Measurements from ENCODE around the gene EXD3.
"Not testable (repeated sequence)": the region's sequence is repeated elsewhere in the genome, so short reads cannot be mapped to it uniquely, and the experiment has no call there.

The EXD3 gene

DNA sequence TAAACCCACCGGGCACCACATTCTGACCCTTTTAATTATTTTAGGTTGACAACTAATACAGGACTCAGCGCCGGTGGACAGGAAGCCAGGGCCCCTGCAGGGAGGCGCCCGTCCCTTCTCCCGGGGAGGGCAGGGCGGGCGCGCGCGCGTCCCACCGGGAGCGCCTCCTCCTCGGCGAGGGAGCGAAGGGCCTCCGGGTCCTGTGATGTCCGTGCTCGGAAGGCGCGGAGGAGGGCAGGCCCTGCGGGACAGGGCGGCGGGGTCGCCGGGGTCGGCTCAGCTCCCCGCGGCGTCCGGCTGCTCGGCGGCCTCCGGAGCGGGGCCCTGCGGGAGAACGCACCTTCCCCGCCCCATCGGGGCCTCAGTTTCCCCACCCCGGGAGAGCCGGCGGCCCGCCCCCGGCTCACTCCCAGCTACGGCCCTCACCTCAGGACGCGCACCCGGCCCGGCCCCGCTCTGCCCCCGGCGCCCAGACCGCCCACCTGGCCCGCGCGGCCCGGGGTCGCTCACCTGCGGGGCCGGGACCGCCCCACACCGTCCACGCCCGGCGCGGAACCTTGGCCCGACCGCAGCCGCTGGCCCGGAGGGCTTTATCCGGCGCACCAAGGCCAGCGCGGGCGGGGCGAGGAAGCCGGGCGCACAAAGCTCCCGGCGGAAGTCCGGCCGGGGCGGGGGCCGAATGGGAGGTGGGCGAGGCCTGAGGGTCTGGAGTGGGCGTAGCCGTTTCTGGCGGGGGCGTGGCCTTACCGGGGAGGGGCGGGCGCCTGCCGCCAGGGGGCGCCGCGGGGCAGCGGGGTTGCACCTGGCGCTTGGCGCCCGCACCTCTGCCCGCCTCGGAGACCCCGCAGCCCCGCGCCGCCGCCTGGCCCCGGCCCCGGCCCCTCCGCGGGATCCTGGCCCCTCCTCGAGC, at the start of gene EXD3, which contains the start of gene NOXA1:
EXD3 (minus strand) TSS at position 559 of the 910 bp plus-strand sequence. CDS start 27,805 bp downstream, outside the sequence.
NOXA1 (plus strand) TSS at position 790 of the 910 bp plus-strand sequence. CDS start 137 bp downstream, outside the sequence.
- DNase-seq (ENCODE audit: low read depth in 3 of 3, low spot score in 1 of 3) = peak; percentile 93 to 96 (median 93)

DNA sequence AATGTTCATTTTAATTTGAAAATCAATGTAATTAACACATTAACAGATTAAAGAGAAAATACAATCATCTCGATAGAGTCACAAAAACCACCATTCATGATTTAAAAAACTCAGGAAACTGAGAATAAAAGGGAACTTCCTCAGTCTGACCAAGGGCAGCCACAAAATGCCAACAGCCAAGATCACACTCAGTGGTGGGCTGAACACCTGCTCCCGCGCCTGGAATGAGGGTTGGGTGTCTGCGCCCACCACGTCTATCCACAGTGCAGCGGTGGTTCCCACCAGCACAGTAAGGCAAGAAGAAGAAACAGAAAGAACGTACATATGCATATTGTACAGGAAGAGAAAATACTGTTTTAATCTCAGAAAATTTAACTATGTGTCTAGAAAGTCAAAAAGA, 47.8 kb upstream of the EXD3 start:
- no peak for DNase-seq (ENCODE audit: low read depth in 3 of 3, low spot score in 1 of 3)

GRCh38 chr9:137467896-137468295, 44.9 kb upstream of the EXD3 start:
- no peak for DNase-seq (ENCODE audit: low read depth in 3 of 3, low spot score in 1 of 3)

- DNase-seq (ENCODE audit: low read depth in 3 of 3, low spot score in 1 of 3) = no peak
These were observed 44.2 kb upstream of the EXD3 start for GRCh38 chr9:137467161-137467581.

DNA sequence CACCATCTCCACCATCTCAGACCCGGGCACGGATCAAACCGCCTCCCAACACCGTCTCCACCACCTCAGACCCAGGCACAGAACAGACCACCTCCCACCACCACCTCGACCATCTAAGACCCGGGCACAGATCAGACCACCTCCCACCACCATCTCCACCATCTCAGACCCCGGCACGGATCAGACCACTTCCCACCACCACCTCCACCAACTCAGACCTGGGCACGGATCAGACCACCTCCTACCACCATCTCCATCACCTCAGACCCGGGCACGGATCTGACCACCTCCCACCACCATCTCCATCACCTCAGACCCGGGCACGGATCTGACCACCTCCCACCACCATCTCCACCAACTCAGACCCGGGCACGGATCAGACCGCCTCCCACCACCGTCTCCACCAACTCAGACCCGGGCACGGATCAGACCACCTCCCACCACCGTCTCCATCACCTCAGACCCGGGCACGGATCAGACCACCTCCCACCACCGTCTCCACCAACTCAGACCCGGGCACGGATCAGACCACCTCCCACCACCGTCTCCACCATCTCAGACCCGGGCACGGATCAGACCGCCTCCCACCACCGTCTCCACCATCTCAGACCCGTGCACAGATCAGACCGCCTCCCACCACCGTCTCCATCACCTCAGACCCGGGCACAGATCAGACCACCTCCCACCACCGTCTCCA, 43.6 kb upstream of the EXD3 start:
- not testable (repeated sequence) for DNase-seq (ENCODE audit: low read depth in 3 of 3, low spot score in 1 of 3)

GRCh38 chr9:137465720-137466388, 42.9 kb upstream of the EXD3 start:
- DNase-seq (ENCODE audit: low read depth in 3 of 3, low spot score in 1 of 3) = no peak

DNA sequence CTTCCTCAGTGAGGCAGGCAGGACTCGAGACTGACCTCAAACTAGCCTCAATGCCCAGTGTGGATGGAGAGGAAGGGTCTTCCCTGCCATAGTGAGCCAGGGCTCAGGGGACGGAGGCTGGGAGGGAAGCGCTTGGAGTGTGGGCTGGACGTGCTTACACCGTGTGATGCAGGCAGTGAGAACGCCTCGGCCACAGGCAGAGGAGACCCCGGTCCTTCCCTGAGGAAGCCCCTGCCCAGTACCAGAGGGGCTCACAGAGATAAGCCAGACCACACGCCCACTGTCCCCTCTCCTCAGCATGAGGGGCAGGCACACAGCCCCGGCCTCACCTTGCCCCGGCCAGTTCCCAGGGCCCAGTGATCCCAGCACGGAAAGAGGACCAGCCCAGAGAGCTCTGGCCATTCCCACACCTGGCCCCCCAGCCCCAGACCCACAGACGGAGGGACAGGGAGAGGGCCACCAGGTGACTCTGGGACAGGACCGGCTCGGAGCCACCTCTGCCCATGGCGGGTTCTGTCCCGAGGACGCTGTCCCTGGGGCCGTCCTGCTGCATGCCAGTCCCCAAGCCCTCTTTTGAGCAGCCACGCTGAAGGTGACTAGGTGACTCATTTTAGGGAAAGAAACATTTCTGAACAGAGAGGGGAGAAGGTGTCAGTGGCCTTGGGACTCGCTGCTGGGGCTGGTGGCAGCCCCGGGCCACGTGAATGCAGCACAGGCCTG, 42.2 kb upstream of the EXD3 start:
- no peak for DNase-seq (ENCODE audit: low read depth in 3 of 3, low spot score in 1 of 3)

GRCh38 chr9:137464291-137464999, 41.5 kb upstream of the EXD3 start:
- no peak for DNase-seq (ENCODE audit: low read depth in 3 of 3, low spot score in 1 of 3)

DNA sequence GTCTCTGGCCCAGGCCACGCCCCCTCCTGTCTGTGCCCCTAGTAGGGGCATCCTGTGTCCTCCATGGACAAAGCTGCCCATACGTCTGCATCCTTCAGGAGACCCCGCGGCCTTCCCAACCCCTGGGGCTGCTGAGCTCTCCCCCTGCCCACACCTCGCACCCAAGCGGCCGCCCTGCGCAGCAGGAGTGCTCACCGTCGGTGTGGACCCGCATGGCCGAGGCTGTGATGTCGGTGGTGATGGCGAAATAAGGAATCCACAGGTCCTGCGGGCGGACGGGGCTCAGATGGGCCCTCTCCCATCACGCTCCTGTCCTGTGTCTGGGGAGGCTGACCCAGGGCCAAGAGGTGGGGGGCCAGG, 40.9 kb upstream of the EXD3 start:
- DNase-seq (ENCODE audit: low read depth in 3 of 3, low spot score in 1 of 3) = no peak

DNA sequence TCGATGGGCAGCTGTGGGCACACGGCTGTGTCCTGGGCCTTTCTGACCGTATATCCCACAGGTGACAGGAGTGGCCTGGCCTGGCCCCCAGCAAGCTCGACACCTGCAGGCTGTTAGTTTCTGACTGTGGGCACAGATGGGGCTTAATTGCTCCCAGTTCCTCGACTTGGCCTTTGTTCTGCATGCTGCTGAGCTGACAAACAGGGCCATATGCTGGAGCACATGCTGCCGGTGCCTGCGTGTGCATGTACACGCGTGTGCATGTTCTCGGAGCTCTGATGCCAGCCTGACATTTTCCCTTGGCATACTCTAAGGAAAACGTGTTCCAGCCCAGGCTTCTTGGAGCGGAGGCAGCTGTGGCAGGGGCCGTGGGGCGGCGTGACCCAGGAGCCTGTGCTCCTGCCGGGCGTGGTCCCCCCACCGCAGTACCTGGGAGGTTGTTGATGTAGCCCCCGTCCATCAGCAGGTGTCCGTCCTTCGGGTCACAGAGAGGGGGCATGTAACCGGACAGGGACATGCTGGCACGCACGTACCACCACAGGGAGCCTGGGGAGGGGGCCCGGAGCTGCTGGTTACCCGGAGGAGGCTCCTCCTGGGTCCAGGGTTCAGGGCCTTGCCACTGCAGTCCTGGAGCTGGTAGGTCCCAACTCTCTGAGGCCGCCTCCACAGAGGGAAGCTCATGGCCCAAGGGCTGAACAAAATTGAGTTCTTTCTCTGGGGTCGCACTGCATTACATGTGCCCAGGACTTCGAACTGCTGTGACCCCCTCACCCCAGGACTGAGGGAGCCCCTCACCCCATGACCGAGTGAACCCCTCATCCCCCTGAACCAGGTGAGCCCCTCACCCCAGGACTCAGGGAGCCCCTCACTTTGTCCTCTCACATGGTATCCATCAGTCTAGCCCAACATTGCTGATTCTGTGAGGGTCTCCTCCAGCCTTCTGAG, 40.3 kb upstream of the EXD3 start:
- DNase-seq (ENCODE audit: low read depth in 3 of 3, low spot score in 1 of 3) = no peak

GRCh38 chr9:137462396-137462985, 39.5 kb upstream of the EXD3 start:
- no peak for DNase-seq (ENCODE audit: low read depth in 3 of 3, low spot score in 1 of 3)

- peak; percentile 35 to 52 (median 47) for DNase-seq (ENCODE audit: low read depth in 3 of 3, low spot score in 1 of 3)
These were observed 38.9 kb upstream of the EXD3 start for GRCh38 chr9:137461663-137462395.

DNA sequence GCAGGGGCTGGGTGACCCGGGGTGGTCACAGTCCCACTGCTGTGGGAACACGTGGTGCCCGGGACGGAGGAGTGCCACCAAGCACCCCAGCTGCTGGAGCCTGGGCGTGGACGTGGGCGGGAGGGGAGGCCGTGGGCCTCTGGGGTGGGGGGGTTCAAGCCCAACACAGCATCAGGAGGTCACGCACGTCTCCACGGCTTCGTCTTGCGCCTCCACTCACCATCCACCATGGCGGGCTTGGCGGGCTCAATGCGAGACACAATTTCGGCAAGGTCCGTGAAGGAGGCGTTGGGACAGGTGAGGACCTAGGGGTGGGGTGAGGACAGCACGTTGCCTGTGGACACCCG, 38.3 kb upstream of the EXD3 start:
- DNase-seq (ENCODE audit: low read depth in 3 of 3, low spot score in 1 of 3) = no peak

DNA sequence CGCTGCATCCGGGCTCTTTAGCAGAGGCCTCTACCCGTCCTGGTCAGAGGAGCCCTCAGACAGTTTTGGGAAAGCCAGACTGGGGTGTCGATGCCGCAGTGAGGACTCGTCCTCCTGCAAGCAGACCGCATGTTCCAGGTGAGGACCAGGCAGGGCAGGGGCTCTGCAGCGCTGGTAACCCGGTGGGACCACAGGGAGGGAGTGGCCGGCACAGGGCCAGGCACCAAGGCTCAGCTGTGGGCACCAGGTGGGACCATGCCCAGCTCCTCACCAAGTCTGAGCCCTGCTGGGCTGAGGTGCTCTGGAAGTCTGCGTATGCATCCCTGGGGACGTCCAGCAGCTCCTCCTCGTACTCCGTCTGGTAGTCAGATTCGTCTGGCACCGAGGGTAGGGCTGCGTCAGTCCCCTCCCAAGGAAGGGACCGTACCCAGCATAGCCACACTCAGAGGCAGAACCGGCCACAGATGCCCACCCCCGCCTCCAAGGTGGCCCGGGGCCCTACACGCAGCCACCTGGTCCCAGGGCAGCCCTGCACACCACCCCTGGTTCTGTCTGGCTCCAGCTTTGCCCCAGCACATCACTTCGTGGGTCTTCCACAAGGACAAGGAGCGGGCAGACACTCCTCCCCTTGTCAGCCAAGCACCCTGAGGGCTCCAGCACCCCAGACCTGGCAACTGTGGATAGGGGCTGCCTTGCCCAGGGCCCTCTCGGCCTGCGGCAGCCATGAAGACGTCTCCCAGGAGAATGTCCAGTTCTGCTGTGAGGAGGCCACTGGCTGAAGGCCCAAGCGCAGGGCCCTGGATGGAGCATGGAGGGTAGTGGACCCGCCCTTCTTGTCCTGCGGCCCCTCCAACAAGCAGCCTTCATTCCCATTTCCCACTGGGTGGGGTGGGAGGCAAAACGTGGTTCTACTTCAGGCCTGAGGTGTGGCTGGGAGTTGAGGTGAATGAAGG, 37.7 kb upstream of the EXD3 start:
- DNase-seq (ENCODE audit: low read depth in 3 of 3, low spot score in 1 of 3) = no peak

DNA sequence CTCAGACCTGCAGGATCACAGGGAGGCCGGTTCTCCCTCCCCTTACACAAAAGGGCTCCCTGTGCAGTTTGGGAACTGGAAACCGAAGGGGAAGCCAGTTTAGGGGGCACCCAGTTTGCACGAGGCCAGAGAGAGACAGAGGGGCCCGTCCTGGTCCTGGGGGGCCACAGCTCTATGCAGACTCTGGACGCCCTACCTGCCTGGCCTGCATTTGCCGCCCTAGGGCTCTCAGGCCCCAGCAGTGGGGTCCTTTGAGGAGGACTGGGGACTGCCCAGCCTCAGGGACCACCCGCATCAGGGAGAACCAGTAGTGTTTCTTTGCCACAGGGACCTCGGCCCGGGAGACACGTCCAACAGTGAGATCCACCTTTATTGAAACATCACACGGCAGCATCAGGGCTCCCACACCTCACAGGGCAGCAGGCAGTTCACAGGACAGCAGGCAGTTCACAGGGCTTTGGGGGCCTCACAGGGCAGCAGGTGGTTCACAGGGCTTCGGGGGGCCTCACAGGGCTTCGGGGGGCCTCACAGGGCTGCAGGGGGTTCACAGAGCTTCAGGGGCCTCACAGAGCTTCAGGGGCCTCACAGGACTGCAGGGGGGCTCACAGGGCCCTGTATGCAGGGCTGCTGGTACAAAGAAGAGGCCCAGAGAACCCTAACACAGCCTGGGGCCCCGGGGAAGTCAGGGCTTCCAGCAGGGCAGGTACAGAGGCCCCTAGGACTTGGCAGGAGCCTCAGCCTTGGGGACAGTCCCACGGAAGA, 36.8 kb upstream of the EXD3 start:
- no peak for DNase-seq (ENCODE audit: low read depth in 3 of 3, low spot score in 1 of 3)

DNA sequence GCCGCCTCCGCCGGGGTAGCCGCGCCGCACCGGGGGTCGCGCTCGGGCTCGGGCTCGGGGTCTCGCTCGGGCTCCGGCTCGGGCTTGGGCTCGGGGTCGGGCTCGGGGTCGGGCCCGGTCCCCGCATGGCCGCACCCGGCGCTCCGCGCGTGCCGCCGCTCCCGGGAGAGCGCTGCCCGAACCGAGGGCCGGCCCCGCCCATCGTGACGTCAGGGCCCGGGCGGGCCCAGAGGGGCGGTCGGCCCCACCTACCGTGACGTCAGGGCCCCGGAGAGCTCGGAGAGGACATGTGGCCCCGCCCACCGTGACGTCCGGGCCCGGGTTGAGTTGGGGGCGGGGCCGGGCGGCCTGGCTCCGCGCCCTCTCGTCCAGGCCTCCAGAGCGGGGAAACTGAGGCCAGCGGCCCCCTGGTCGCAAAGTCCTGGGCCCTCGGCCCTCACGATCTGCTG, 36.2 kb upstream of the EXD3 start, which contains the start of gene NSMF:
NSMF (minus strand) TSS at position 183 of the 449 bp plus-strand sequence. CDS start 232 bp downstream, outside the sequence.
- peak; percentile 86 to 95 (median 91) for DNase-seq (ENCODE audit: low read depth in 3 of 3, low spot score in 1 of 3)

All from stimulated activated CD4-positive, alpha-beta T cell treated with anti-CD3 and anti-CD28 coated beads, TNF-alpha, amount 100 ng/mL, for 1 hour (primary cell).